GM10266 (cell line): ENCODE measurements around the gene C6orf163.

Source experiments
- DNase-seq: peaks from one replicate; pipeline ENCODE4 v3.0.0; 2012; ENCODE audit errors: extremely low spot score
- TF ChIP-seq, protein P1 (sequence below): IDR thresholded peaks from 2 replicates; pipeline ENCODE4 v1.5.1; 2012; ENCODE audit warnings: mild to moderate bottlenecking, low read depth; ENCODE audit not compliant: control insufficient read depth, insufficient read depth; ENCODE audit errors: missing control alignments

C6orf163 gene

GRCh38 chr6:87407901-87408720 is 63.5 kb downstream of the C6orf163 start, which contains the start of gene CFAP206:
Gene CFAP206 (plus strand): TSS chr6:87407972. CDS start chr6:87409840, 1,868 bp downstream.
- peak; percentile 88 for DNase-seq
- TF ChIP-seq, protein P1, sequence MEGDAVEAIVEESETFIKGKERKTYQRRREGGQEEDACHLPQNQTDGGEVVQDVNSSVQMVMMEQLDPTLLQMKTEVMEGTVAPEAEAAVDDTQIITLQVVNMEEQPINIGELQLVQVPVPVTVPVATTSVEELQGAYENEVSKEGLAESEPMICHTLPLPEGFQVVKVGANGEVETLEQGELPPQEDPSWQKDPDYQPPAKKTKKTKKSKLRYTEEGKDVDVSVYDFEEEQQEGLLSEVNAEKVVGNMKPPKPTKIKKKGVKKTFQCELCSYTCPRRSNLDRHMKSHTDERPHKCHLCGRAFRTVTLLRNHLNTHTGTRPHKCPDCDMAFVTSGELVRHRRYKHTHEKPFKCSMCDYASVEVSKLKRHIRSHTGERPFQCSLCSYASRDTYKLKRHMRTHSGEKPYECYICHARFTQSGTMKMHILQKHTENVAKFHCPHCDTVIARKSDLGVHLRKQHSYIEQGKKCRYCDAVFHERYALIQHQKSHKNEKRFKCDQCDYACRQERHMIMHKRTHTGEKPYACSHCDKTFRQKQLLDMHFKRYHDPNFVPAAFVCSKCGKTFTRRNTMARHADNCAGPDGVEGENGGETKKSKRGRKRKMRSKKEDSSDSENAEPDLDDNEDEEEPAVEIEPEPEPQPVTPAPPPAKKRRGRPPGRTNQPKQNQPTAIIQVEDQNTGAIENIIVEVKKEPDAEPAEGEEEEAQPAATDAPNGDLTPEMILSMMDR, result peak; percentile 22

GRCh38 chr6:87408721-87409155 is 64.1 kb downstream of the C6orf163 start:
- TF ChIP-seq, protein P1, result no peak
- no peak for DNase-seq
